Activated CD4-positive, CD25-positive, alpha-beta regulatory T cell treated with anti-CD3 and anti-CD28 coated beads, Interleukin-2, amount 50 U/mL, for 24 hours (primary cell): ENCODE data around the gene ESYT3.
"Not testable (repeated sequence)": the region's sequence is repeated elsewhere in the genome, so short reads cannot be mapped to it uniquely, and the experiment has no call there.

Source experiments
- ATAC-seq, 2 donors: fragments of 150-1000 bp; cut with Tn5 transposase; one replicate each; pipeline ENCODE4 v1.10.0; 2021; ENCODE audit warnings: mild to moderate bottlenecking in 1 of 2, moderate library complexity in 1 of 2

Gene ESYT3

GRCh38 chr3:138461896-138462295 lies 27.5 kb downstream of the ESYT3 start:
- no peak for ATAC-seq

- ATAC-seq, result no peak
Observed at GRCh38 chr3:138463724-138464490, 29.5 kb downstream of the ESYT3 start.

- ATAC-seq, result no peak
Observed at GRCh38 chr3:138464491-138464860, 30.1 kb downstream of the ESYT3 start.

GRCh38 chr3:138465451-138465850 lies 31.0 kb downstream of the ESYT3 start:
- no peak for ATAC-seq

GRCh38 chr3:138465925-138466324 lies 31.5 kb downstream of the ESYT3 start:
- ATAC-seq, result no peak

- ATAC-seq, result no peak
Observed at GRCh38 chr3:138467931-138468330, 33.5 kb downstream of the ESYT3 start.

GRCh38 chr3:138468451-138468850 lies 34.0 kb downstream of the ESYT3 start:
- no peak for ATAC-seq

- no peak for ATAC-seq
Observed at GRCh38 chr3:138468886-138469285, 34.5 kb downstream of the ESYT3 start.

- no peak for ATAC-seq
Observed at GRCh38 chr3:138469874-138470273, 35.5 kb downstream of the ESYT3 start.

- ATAC-seq, result peak in 1 of 2 donors; percentile 14
Observed at GRCh38 chr3:138470687-138471086, 36.3 kb downstream of the ESYT3 start.

- no peak for ATAC-seq
Observed at GRCh38 chr3:138471481-138471880, 37.1 kb downstream of the ESYT3 start.

- ATAC-seq, result no peak
Observed at GRCh38 chr3:138472141-138472825, 37.9 kb downstream of the ESYT3 start.

GRCh38 chr3:138473391-138473790 lies 39.0 kb downstream of the ESYT3 start:
- ATAC-seq, result no peak

- no peak for ATAC-seq
Observed at GRCh38 chr3:138474163-138474562, 39.7 kb downstream of the ESYT3 start.

- ATAC-seq, result no peak
Observed at GRCh38 chr3:138476526-138476925, 42.1 kb downstream of the ESYT3 start.

- no peak for ATAC-seq
Observed at GRCh38 chr3:138477120-138477519, 42.7 kb downstream of the ESYT3 start.

- no peak for ATAC-seq
Observed at GRCh38 chr3:138477801-138478200, 43.4 kb downstream of the ESYT3 start.

- no peak for ATAC-seq
Observed at GRCh38 chr3:138479438-138479863, 45.0 kb downstream of the ESYT3 start.

- ATAC-seq, result not testable (repeated sequence)
Observed at GRCh38 chr3:138484672-138485071, 50.3 kb downstream of the ESYT3 start.

- ATAC-seq, result not testable (repeated sequence)
Observed at GRCh38 chr3:138486580-138486979, 52.2 kb downstream of the ESYT3 start.

- no peak for ATAC-seq
Observed at GRCh38 chr3:138491971-138492370, 57.6 kb downstream of the ESYT3 start.

GRCh38 chr3:138492980-138493675 lies 58.7 kb downstream of the ESYT3 start:
- no peak for ATAC-seq

- no peak for ATAC-seq
Observed at GRCh38 chr3:138493804-138494606, 59.6 kb downstream of the ESYT3 start.
